Dedifferentiated amniotic fluid mesenchymal stem cell (primary cell): Measurements from ENCODE around the gene OMP.

ENCODE experiments used
- DNase-seq: peaks from one replicate; pipeline ENCODE4 v3.0.0-alpha.2; 2016; ENCODE audit errors: extremely low spot score

OMP gene

GRCh38 chr11:77139201-77139600 lies 36.6 kb downstream of the OMP start:
- DNase-seq: no peak

GRCh38 chr11:77140231-77140851 lies 37.7 kb downstream of the OMP start:
- DNase-seq: no peak

GRCh38 chr11:77141034-77141433 lies 38.4 kb downstream of the OMP start:
- no peak for DNase-seq

- DNase-seq: no peak
Observed at GRCh38 chr11:77141475-77141874, 38.8 kb downstream of the OMP start.

- DNase-seq: no peak
Observed at GRCh38 chr11:77142091-77142975, 39.7 kb downstream of the OMP start.

GRCh38 chr11:77143405-77144020 lies 40.9 kb downstream of the OMP start:
- DNase-seq: no peak

- no peak for DNase-seq
Observed at GRCh38 chr11:77144196-77144856, 41.7 kb downstream of the OMP start.

GRCh38 chr11:77144857-77145428 lies 42.3 kb downstream of the OMP start:
- DNase-seq: no peak

GRCh38 chr11:77146261-77147035 lies 43.8 kb downstream of the OMP start:
- DNase-seq: no peak

GRCh38 chr11:77147036-77147315 lies 44.3 kb downstream of the OMP start:
- DNase-seq: no peak

GRCh38 chr11:77147668-77148321 lies 45.2 kb downstream of the OMP start:
- DNase-seq: no peak

GRCh38 chr11:77148963-77149715 lies 46.5 kb downstream of the OMP start:
- DNase-seq: no peak

GRCh38 chr11:77149716-77150392 lies 47.2 kb downstream of the OMP start:
- DNase-seq: no peak

GRCh38 chr11:77150836-77151235 lies 48.2 kb downstream of the OMP start:
- no peak for DNase-seq

GRCh38 chr11:77151804-77152509 lies 49.3 kb downstream of the OMP start:
- no peak for DNase-seq

GRCh38 chr11:77152846-77153245 lies 50.2 kb downstream of the OMP start:
- no peak for DNase-seq
